ENCODE results near the gene DLEU7. TPM values are rescaled to one million over a fixed set of nuclear protein-coding genes. Genes with fewer than 3 reads are reported as not detected.

DLEU7 gene
- total and polyA plus RNA-seq, 3 donors from 2014 or later, result 0.47 to 0.81 (median 0.71) TPM

DNA sequence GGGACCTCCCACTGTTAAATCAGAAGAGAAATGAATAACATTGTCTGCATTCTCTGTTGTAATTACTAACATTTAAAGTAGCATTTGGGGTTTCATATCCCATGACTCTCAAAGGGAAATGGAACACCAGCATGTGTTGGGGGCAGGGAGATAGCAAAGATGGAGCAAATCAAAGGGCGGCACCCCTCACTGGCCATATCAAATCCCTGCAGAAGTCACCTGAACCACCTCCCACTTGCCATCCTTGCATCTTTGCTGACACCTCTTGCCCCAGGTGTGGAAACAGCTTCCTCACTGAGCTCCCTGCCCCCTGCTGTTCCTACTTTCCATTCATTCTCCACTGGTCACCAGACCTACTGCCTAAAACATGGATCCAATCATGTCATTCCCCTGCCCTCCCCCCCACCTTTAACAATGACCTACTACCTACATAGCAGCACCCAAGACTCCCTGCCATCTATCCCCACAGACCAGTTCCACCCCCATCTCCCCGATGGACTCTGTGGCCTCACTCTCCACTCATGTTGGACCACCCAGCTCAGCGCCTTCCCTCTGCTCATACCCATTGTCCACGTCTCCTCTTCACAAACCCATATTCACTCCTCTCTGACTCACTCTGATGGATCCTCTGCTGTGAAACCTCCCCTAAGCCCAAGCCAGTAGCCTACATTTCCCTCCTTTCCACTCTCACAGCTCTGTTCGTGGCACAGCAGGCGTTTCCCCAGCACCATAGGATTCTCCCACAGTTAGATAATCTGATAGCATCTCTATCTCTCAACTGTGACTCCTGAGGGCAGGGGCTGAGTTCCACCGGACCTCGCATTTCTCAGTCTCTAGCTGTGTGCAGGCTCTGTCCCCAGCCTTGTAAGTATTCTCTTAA lies 55.9 kb downstream of the DLEU7 start:
- intact Hi-C loops (cut with DNase I; ENCODE audit: low total_unique reads), result no loop called here
- Histone ChIP-seq H3K4me3 (no peak overlapping the region), H3K4me1 (no peaks in the 10 kb centered on the region), H3K27ac (no peak overlapping the region), H3K27me3 (no peaks in the 10 kb centered on the region), H3K36me3 (ENCODE audit: low read depth, missing control alignments) (no peaks in the 10 kb centered on the region), H3K9me3 (no peaks in the 10 kb centered on the region)
- WGBS, 2 donors, result 93 to 95% methylated on average over 8 of the region's 8 CpGs
- no peak for DNase-seq
- TF ChIP-seq, protein P1, sequence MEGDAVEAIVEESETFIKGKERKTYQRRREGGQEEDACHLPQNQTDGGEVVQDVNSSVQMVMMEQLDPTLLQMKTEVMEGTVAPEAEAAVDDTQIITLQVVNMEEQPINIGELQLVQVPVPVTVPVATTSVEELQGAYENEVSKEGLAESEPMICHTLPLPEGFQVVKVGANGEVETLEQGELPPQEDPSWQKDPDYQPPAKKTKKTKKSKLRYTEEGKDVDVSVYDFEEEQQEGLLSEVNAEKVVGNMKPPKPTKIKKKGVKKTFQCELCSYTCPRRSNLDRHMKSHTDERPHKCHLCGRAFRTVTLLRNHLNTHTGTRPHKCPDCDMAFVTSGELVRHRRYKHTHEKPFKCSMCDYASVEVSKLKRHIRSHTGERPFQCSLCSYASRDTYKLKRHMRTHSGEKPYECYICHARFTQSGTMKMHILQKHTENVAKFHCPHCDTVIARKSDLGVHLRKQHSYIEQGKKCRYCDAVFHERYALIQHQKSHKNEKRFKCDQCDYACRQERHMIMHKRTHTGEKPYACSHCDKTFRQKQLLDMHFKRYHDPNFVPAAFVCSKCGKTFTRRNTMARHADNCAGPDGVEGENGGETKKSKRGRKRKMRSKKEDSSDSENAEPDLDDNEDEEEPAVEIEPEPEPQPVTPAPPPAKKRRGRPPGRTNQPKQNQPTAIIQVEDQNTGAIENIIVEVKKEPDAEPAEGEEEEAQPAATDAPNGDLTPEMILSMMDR (IDR thresholded peaks at IDR 0.05), result no peak
- TF ChIP-seq POLR2A (IDR thresholded peaks at IDR 0.05), result no peak

DNA sequence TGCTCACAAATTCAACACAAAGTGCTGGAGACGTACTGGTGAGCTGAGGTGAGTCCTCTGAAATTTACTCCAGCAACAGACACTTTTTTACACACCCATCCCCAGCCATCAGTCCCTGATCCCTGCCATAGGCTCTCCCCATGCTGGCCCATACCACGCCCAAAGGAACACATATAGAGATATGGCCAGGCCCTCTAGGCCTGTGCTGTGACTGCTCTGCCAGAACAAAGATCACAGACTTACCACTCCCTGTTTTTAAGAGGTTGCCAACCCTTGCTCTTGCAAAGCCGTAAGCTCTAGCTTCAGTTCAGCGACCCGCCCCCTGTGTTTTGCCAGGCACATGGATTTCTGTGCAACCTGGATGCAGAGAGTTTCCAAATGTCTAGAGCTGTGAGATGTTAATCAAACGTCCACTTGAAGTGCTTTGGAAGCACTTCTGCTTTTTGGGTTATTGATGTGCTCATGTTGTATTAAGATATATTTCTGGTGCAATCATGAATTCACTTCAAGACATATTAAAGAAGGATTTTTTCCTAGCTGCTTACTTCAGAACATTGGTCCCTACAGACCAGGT lies 59.7 kb downstream of the DLEU7 start:
- Histone ChIP-seq H3K36me3 (ENCODE audit: low read depth, missing control alignments) (no peaks in the 10 kb centered on the region), H3K27me3 (no peaks in the 10 kb centered on the region), H3K9me3 (no peaks in the 10 kb centered on the region), H3K4me1 (no peaks in the 10 kb centered on the region), H3K27ac (no peak overlapping the region), H3K4me3 (no peak overlapping the region)
- DNase-seq, result no peak
- intact Hi-C loops (cut with DNase I; ENCODE audit: low total_unique reads), result no loop called here
- 82 to 90% methylated on average over 6 of the region's 6 CpGs for WGBS, 2 donors
- TF ChIP-seq POLR2A (IDR thresholded peaks at IDR 0.05), result no peak
- TF ChIP-seq, protein P1 (IDR thresholded peaks at IDR 0.05), result no peak

DNA sequence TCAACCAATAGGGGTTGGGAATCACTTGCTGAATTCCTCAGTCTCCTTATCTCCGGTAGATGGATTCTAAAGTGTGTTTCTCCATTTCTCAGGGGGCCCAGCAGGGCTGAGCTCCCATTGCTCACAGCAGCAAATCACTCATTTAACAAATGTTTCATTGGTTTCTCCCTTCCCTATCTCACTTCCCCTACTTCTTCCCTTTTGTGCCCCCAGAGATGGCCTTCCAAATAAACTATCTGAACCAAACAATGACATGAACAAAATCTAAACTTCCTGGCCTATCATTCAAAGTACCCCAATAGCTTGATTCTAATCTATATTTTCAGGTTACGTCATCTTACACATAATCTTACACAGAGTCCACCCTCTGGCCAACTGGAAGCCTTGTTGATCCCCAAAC lies 60.4 kb downstream of the DLEU7 start:
- DNase-seq, result no peak
- Histone ChIP-seq H3K4me1 (no peaks in the 10 kb centered on the region), H3K27ac (no peak overlapping the region), H3K36me3 (ENCODE audit: low read depth, missing control alignments) (no peaks in the 10 kb centered on the region), H3K9me3 (no peaks in the 10 kb centered on the region), H3K4me3 (no peak overlapping the region), H3K27me3 (no peaks in the 10 kb centered on the region)
- no peak for TF ChIP-seq POLR2A (IDR thresholded peaks at IDR 0.05)
- TF ChIP-seq, protein P1 (IDR thresholded peaks at IDR 0.05), result no peak
- intact Hi-C loops (cut with DNase I; ENCODE audit: low total_unique reads), result no loop called here
- 83 to 90% methylated on average over 2 of the region's 2 CpGs for WGBS, 2 donors

DNA sequence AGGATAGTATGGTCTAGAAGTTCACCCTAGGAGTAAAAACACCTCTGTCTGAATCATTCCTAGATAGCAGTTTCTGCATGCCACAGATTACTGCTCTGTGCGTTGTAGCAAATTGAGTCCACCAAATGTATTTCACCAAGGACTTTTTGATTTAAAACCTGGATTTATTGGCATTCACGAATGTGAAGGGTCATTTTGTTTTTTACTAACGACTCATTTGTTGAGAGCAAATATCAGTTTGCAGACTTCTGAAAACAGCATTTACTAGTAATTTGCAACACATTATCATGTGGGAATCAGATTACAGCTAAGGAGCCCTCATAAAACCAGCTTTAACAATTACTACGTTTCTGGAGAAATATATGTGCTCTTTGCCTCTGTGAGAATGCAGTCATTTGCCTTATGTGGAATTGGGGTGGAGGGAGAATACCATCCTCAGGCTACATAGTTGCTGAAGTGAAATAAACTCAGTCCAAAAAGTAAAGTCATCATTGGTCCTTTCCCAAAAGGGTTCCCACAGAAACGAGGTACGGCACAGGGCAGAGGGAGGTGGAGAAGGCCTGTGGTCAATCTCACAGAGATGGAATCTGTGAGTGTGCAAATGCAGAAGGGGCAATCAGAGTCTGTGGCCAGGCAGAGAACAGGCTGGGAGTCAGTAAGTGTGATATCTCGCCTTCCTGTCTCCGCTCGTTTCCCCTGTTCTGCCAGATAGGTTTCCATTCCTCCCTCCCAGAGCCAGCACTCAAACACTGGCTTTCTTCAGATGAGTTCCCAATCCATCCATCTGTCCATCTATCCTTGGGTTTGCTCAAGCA lies 63.1 kb downstream of the DLEU7 start:
- Histone ChIP-seq H3K4me1 (no peaks in the 10 kb centered on the region), H3K27me3 (no peaks in the 10 kb centered on the region), H3K27ac (no peak overlapping the region), H3K36me3 (ENCODE audit: low read depth, missing control alignments) (no peaks in the 10 kb centered on the region), H3K9me3 (no peaks in the 10 kb centered on the region), H3K4me3 (no peak overlapping the region)
- no peak for TF ChIP-seq POLR2A (IDR thresholded peaks at IDR 0.05)
- TF ChIP-seq, protein P1 (IDR thresholded peaks at IDR 0.05), result no peak
- DNase-seq, result no peak
- WGBS, 2 donors, result 50 to 55% methylated on average over 9 of the region's 9 CpGs
- intact Hi-C loops (cut with DNase I; ENCODE audit: low total_unique reads), result no loop called here

Measured in testis (tissue), 3 donors.